GM12892 (cell line): ENCODE results near the gene TMEM247.

Experiments used
- POLR2A ChIP-seq: IDR thresholded peaks from 2 replicates; pipeline ENCODE4 v1.6.1; 2011; ENCODE audit warnings: low read depth, low read length, control low read depth
- POLR2AphosphoS5 ChIP-seq: IDR thresholded peaks from 2 replicates; pipeline ENCODE4 v1.6.1; 2011; ENCODE audit warnings: low read depth, low read length, control low read depth
- TAF1 ChIP-seq: IDR thresholded peaks from 2 replicates; pipeline ENCODE4 v1.6.1; 2011; ENCODE audit warnings: low read depth, mild to moderate bottlenecking, control low read depth, low read length, borderline replicate concordance

DNA sequence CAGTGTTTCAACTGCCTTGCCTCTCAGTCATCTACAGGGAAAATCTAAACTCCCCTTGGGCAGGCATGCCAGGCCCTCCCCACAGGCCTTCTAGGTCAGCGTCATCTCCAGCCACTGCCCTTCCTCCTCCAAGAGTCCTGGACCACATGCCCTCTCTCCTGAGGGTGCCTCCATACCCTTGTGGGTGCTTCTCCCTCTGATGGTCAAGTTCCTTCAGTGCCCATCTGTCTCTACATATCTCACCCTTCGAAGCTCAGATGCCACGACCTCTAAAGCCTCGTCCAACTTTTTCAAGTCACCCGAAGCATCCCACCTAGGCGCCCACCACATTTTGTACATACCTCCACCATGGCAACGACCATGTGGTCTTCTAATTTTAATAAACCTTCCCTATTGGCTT, 22.6 kb upstream of the TMEM247 start:
- TF ChIP-seq POLR2A, result no peak
- TF ChIP-seq POLR2AphosphoS5, result no peak
- no peak for TF ChIP-seq TAF1
